ENCODE data around the gene RIC8B. TPM values are rescaled to one million over a fixed set of nuclear protein-coding genes. Genes with fewer than 3 reads are reported as not detected.

Gene RIC8B
- total and polyA plus RNA-seq, 8 donors = 2.2 to 71.0 (median 5.6) TPM

DNA sequence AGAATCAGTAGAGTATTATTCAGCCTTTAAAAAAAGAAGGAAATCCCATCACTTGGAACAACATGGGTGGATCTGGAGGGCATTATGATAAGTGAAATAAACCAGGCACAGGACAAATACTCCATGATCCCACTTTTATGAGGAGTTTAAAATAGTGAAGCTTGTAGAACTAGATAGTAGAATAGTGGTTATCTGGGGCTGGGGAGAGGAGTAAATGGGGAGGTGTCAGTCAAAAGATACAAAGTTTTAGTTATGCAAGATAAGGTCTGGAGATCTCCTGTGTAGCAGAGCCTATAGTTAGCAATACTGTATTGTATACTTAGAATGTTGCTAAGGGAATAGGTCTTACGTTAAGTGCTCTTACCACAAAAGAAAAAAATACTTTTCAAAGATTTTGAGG is 64.9 kb downstream of the RIC8B start:
- WGBS, 5 donors = 86 to 95% (median 94%) methylated on average over 1 of the region's 1 CpG
- intact Hi-C loops (cut with DNase I; ENCODE audit: low total_unique reads) = no loop called here
- Histone ChIP-seq H3K27ac (no peak overlapping the region), H3K27me3 (no peaks in the 10 kb centered on the region), H3K36me3 (peaks cover 7 to 28% (median 19%) of the 10 kb centered on the region in 4 donors), H3K9me3 (no peaks in the 10 kb centered on the region), H3K4me1 (peaks cover 5 to 35% (median 19%) of the 10 kb centered on the region in 4 donors), H3K4me3 (no peak overlapping the region)
- no peak for TF ChIP-seq POLR2AphosphoS5 (IDR thresholded peaks at IDR 0.05)
- TF ChIP-seq, protein P1, sequence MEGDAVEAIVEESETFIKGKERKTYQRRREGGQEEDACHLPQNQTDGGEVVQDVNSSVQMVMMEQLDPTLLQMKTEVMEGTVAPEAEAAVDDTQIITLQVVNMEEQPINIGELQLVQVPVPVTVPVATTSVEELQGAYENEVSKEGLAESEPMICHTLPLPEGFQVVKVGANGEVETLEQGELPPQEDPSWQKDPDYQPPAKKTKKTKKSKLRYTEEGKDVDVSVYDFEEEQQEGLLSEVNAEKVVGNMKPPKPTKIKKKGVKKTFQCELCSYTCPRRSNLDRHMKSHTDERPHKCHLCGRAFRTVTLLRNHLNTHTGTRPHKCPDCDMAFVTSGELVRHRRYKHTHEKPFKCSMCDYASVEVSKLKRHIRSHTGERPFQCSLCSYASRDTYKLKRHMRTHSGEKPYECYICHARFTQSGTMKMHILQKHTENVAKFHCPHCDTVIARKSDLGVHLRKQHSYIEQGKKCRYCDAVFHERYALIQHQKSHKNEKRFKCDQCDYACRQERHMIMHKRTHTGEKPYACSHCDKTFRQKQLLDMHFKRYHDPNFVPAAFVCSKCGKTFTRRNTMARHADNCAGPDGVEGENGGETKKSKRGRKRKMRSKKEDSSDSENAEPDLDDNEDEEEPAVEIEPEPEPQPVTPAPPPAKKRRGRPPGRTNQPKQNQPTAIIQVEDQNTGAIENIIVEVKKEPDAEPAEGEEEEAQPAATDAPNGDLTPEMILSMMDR (IDR thresholded peaks at IDR 0.05) = no peak
- TF ChIP-seq POLR2A (IDR thresholded peaks at IDR 0.05) = no peak
- no peak for TF ChIP-seq EP300 (IDR thresholded peaks at IDR 0.05)
- DNase-seq = no peak

DNA sequence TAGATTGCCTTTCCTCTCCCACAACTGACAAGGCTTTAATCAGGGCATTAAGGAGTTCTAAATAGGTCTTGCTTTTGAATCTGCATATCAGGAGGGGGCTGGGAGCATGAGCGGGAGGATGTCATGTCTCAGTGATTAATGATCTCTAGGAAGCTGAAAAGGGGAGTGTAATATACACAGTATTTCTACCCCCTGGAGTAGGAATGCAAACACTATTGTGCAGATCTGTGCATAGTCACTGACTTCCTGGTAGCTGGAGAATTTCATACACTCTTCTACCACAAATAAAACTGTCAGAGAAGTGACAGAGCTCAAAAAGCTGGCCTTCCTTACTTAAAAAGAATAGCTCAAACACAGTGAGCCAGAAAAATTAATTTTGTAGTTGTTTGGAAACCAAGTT is 65.8 kb downstream of the RIC8B start:
- peaks cover 7 to 35% (median 28%) of the 10 kb centered on the region in 4 donors for H3K36me3 ChIP-seq
- WGBS, 5 donors = 13 to 28% (median 22%) methylated on average over 1 of the region's 1 CpG
- peak in 1 of 2 donors; percentile 76 for DNase-seq
- peak overlapping the region in 2 of 5 donors; percentile 1 to 36 for H3K27ac ChIP-seq
- TF ChIP-seq, protein P1 (IDR thresholded peaks at IDR 0.05) = no peak
- TF ChIP-seq POLR2AphosphoS5 (IDR thresholded peaks at IDR 0.05) = no peak
- no peak for TF ChIP-seq EP300 (IDR thresholded peaks at IDR 0.05)
- no peak for TF ChIP-seq POLR2A (IDR thresholded peaks at IDR 0.05)
- H3K27me3 ChIP-seq = no peaks in the 10 kb centered on the region
- intact Hi-C loops (cut with DNase I; ENCODE audit: low total_unique reads) = no loop called here
- no peaks in the 10 kb centered on the region for H3K9me3 ChIP-seq
- peaks cover 5 to 32% (median 19%) of the 10 kb centered on the region in 4 donors for H3K4me1 ChIP-seq
- no peak overlapping the region for H3K4me3 ChIP-seq

DNA sequence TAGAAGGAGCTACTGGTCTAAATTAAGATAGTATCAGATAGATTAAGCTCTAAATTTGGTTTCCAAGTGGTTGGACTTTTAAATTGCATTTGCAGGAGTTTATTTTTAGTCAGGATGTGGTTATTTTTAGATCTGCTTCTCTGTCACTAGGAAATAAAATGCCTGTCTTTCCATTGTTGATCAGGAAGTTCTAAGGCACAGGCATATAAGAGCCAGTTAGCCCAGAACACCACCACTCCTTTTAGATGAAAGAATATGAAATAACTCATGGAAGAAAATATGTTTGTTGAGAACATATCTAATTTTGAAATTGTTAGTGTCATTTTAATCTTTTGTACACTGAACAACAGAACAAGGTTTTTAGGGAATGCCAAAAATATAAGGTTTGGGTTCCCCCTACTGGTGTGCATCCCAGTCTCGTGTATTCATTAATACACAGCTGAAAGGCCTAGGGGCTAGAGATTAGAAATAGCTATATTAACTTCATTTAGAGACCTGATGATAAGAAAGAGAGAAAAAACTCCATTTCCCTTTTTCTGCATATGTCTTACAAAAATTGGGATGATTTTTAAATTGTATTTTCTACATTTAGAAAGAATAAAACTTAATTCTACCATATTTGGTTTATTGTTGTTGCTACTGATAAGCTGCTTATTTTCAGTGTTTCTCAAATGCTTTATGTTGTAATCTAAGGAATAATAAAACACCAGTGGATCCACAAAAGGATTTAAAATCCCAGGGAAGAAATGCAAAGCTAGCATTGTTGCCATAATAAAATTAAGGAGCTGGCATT is 67.2 kb downstream of the RIC8B start:
- WGBS, 5 donors = 7 to 14% (median 11%) methylated on average over 1 of the region's 1 CpG
- H3K27ac ChIP-seq = peak overlapping the region in 2 of 5 donors; percentile 15 to 38
- intact Hi-C loops (cut with DNase I; ENCODE audit: low total_unique reads) = no loop called here

DNA sequence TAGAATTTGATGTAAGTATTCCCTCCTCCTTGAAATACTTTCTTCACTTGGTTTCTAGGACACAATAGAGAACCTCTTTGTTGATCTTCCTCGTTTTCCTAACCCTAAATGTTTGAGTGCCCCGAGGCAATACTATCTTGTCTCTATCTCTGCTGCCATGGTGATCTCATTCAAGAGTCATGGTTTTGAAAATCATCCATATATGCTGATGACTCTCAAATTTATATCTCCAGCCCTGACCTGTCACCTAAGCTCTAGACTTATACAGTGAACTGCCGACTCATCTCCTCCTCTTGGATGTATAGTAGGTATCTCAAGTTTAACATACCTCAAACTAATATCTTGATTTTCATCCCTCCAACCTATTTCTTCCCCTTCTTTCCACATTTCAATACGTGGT is 71.4 kb downstream of the RIC8B start:
- no peak overlapping the region for H3K27ac ChIP-seq
- no peaks in the 10 kb centered on the region for H3K9me3 ChIP-seq
- WGBS, 5 donors = 82 to 87% (median 85%) methylated on average over 4 of the region's 4 CpGs
- H3K4me1 ChIP-seq = peaks cover 0 to 9% (median 6%) of the 10 kb centered on the region in 4 donors
- no peaks in the 10 kb centered on the region for H3K27me3 ChIP-seq
- TF ChIP-seq POLR2A (IDR thresholded peaks at IDR 0.05) (no peak), EP300 (IDR thresholded peaks at IDR 0.05) (no peak), POLR2AphosphoS5 (IDR thresholded peaks at IDR 0.05) (no peak)
- TF ChIP-seq, protein P1 (IDR thresholded peaks at IDR 0.05) = no peak
- H3K4me3 ChIP-seq = no peak overlapping the region
- peaks cover 7 to 64% (median 53%) of the 10 kb centered on the region in 4 donors for H3K36me3 ChIP-seq
- DNase-seq = no peak
- intact Hi-C loops (cut with DNase I; ENCODE audit: low total_unique reads) = no loop called here

More for the DNA sequence above, 67.2 kb downstream of the RIC8B start:
- TF ChIP-seq, protein P1 (IDR thresholded peaks at IDR 0.05) = peak in 5 of 7 experiments; percentile 3 to 60 (median 48)
- TF ChIP-seq POLR2AphosphoS5 (IDR thresholded peaks at IDR 0.05) = no peak
- no peak for TF ChIP-seq EP300 (IDR thresholded peaks at IDR 0.05)
- no peaks in the 10 kb centered on the region for H3K27me3 ChIP-seq
- DNase-seq = peak in 1 of 2 donors; percentile 77
- no peaks in the 10 kb centered on the region for H3K9me3 ChIP-seq
- peaks cover 7 to 42% (median 40%) of the 10 kb centered on the region in 4 donors for H3K36me3 ChIP-seq
- H3K4me3 ChIP-seq = no peak overlapping the region
- H3K4me1 ChIP-seq = peaks cover 5 to 32% (median 16%) of the 10 kb centered on the region in 4 donors
